ENCODE data around the gene GCH1.
"Not testable (repeated sequence)": the region's sequence is repeated elsewhere in the genome, so short reads cannot be mapped to it uniquely, and the experiment has no call there.

Gene GCH1

GRCh38 chr14:54805445-54806322 is 96.9 kb downstream of the GCH1 start:
- no peak overlapping the region; the same call in 1 of the 2 replicates for H3K4me3 ChIP-seq (ENCODE audit: low read depth, low read length)
- DNase-seq (ENCODE audit: low read depth, low spot score) = peak; percentile 5
- POLR2A ChIA-PET = interaction anchor here (1.8 kb wide), 1 partner anchor 240 kb away, joined by 10 read pairs; no protein-coding TSS in a partner anchor
- CTCF ChIA-PET = interaction anchor here (0.6 to 7.2 kb wide), 35 partner anchors 8 to 458 kb away, joined by 3 to 88 read pairs (median 4); partner anchors contain the start of genes CGRRF1 and SAMD4A
- peak; percentile 92 for TF ChIP-seq CTCF (IDR thresholded peaks at IDR 0.05; ENCODE audit: insufficient read depth, low read length, missing control alignments)

- POLR2A ChIA-PET = interaction anchor here (0.9 to 1.8 kb wide), 3 partner anchors 32 to 295 kb away, joined by 4 to 10 read pairs (median 5); partner anchors contain the start of gene CGRRF1
- TF ChIP-seq CTCF (IDR thresholded peaks at IDR 0.05; ENCODE audit: insufficient read depth, low read length, missing control alignments) = no peak
- H3K4me3 ChIP-seq (ENCODE audit: low read depth, low read length) = no peak overlapping the region
- DNase-seq (ENCODE audit: low read depth, low spot score) = no peak
- CTCF ChIA-PET = interaction anchor here (0.8 to 7.2 kb wide), 24 partner anchors 9 to 457 kb away, joined by 3 to 88 read pairs (median 5); partner anchors contain the start of genes CGRRF1 and SAMD4A
These were observed 97.6 kb downstream of the GCH1 start for GRCh38 chr14:54805070-54805444.

GRCh38 chr14:54804538-54805041 is 98.0 kb downstream of the GCH1 start:
- ChIA-PET POLR2A (interaction anchor here (0.9 to 1.8 kb wide), 3 partner anchors 31 to 295 kb away, joined by 4 to 10 read pairs (median 5); partner anchors contain the start of gene CGRRF1), CTCF (interaction anchor here (0.8 to 7.2 kb wide), 26 partner anchors 9 to 475 kb away, joined by 3 to 88 read pairs (median 5); partner anchors contain the start of genes CGRRF1 and SAMD4A)
- TF ChIP-seq CTCF (IDR thresholded peaks at IDR 0.05; ENCODE audit: insufficient read depth, low read length, missing control alignments) = no peak
- no peak overlapping the region for H3K4me3 ChIP-seq (ENCODE audit: low read depth, low read length)
- DNase-seq (ENCODE audit: low read depth, low spot score) = no peak

GRCh38 chr14:54803926-54804537 is 98.6 kb downstream of the GCH1 start:
- POLR2A ChIA-PET = interaction anchor here (0.9 to 1.8 kb wide), 3 partner anchors 31 to 294 kb away, joined by 4 to 10 read pairs (median 5); partner anchors contain the start of gene CGRRF1
- CTCF ChIA-PET = interaction anchor here (0.7 to 7.2 kb wide), 19 partner anchors 10 to 475 kb away, joined by 3 to 88 read pairs (median 5); partner anchors contain the start of genes CGRRF1 and SAMD4A
- H3K4me3 ChIP-seq (ENCODE audit: low read depth, low read length) = no peak overlapping the region
- no peak for DNase-seq (ENCODE audit: low read depth, low spot score)
- no peak for TF ChIP-seq CTCF (IDR thresholded peaks at IDR 0.05; ENCODE audit: insufficient read depth, low read length, missing control alignments)

- ChIA-PET POLR2A (interaction anchor here (1.7 kb wide), 1 partner anchor 30 kb away, joined by 5 read pairs; no protein-coding TSS in a partner anchor), CTCF (interaction anchor here (0.6 to 7.2 kb wide), 7 partner anchors 10 to 474 kb away, joined by 3 to 88 read pairs (median 38); partner anchors contain the start of gene SAMD4A)
- DNase-seq (ENCODE audit: low read depth, low spot score) = no peak
- TF ChIP-seq CTCF (IDR thresholded peaks at IDR 0.05; ENCODE audit: insufficient read depth, low read length, missing control alignments) = no peak
- H3K4me3 ChIP-seq (ENCODE audit: low read depth, low read length) = no peak overlapping the region
These were observed 99.2 kb downstream of the GCH1 start for GRCh38 chr14:54803396-54803795.

GRCh38 chr14:54801482-54801881 is 101.1 kb downstream of the GCH1 start:
- DNase-seq (ENCODE audit: low read depth, low spot score); H3K4me3 ChIP-seq (ENCODE audit: low read depth, low read length); POLR2A ChIA-PET: not testable (repeated sequence)
- CTCF ChIA-PET = interaction anchor here (6.0 kb wide), 1 partner anchor 27 kb away, joined by 38 read pairs; no protein-coding TSS in a partner anchor

Measured in AG04449 (cell line).